ENCODE data around the gene ACBD6. TPM values are rescaled to one million over a fixed set of nuclear protein-coding genes. Genes with fewer than 3 reads are reported as not detected.

The ACBD6 gene
- total RNA-seq, 1 experiment from 2014 or later, result 63.7 TPM

- ChIA-PET POLR2A (ENCODE audit: low non-redundant PET) (no interaction called here), CTCF (no interaction called here)
- no peak for DNase-seq (ENCODE audit: low spot score)
Measured at GRCh38 chr1:180497826-180498225, 4.6 kb downstream of the ACBD6 start.

GRCh38 chr1:180494370-180494769 lies 8.0 kb downstream of the ACBD6 start:
- ChIA-PET POLR2A (ENCODE audit: low non-redundant PET) (no interaction called here), CTCF (no interaction called here)
- DNase-seq (ENCODE audit: low spot score), result no peak
- no peaks in the 10 kb centered on the region for H3K9me3 ChIP-seq (ENCODE audit: low read depth, low read length, poor library complexity, severe bottlenecking)
- H3K27ac ChIP-seq (ENCODE audit: low read depth, low read length, poor library complexity, severe bottlenecking), result no peak overlapping the region
- intact Hi-C loops (cut with micrococcal nuclease; ENCODE audit: unreplicated experiment), result no loop called here
- H3K4me1 ChIP-seq (ENCODE audit: insufficient read depth, low read length, poor library complexity, severe bottlenecking), result no peaks in the 10 kb centered on the region
- H3K27me3 ChIP-seq (replicated peaks; ENCODE audit: insufficient read depth, low read depth, low read length, poor library complexity), result no peaks in the 10 kb centered on the region
- H3K4me3 ChIP-seq (ENCODE audit: low read depth, low read length, poor library complexity, severe bottlenecking), result no peak overlapping the region
- TF ChIP-seq CTCF (conservative IDR thresholded peaks at IDR 0.05; ENCODE audit: low read depth, low read length) (no peak), EZH2 (IDR thresholded peaks at IDR 0.05; ENCODE audit: borderline replicate concordance, low read depth, low read length, poor library complexity, severe bottlenecking) (no peak)
- no TSS peak for BruUV-seq (replicated peaks)
- peaks cover 25% of the 10 kb centered on the region for H3K36me3 ChIP-seq (ENCODE audit: insufficient read depth, low read length, poor library complexity, severe bottlenecking)

More at GRCh38 chr1:180497826-180498225, 4.6 kb downstream of the ACBD6 start:
- H3K9me3 ChIP-seq (ENCODE audit: low read depth, low read length, poor library complexity, severe bottlenecking), result no peaks in the 10 kb centered on the region
- H3K4me1 ChIP-seq (ENCODE audit: insufficient read depth, low read length, poor library complexity, severe bottlenecking), result peaks cover 3% of the 10 kb centered on the region
- TF ChIP-seq CTCF (conservative IDR thresholded peaks at IDR 0.05; ENCODE audit: low read depth, low read length) (no peak), EZH2 (IDR thresholded peaks at IDR 0.05; ENCODE audit: borderline replicate concordance, low read depth, low read length, poor library complexity, severe bottlenecking) (no peak)
- no peak overlapping the region for H3K27ac ChIP-seq (ENCODE audit: low read depth, low read length, poor library complexity, severe bottlenecking)
- no TSS peak for BruUV-seq (replicated peaks)
- intact Hi-C loops (cut with micrococcal nuclease; ENCODE audit: unreplicated experiment), result no loop called here
- H3K27me3 ChIP-seq (replicated peaks; ENCODE audit: insufficient read depth, low read depth, low read length, poor library complexity), result no peaks in the 10 kb centered on the region
- no peak overlapping the region for H3K4me3 ChIP-seq (ENCODE audit: low read depth, low read length, poor library complexity, severe bottlenecking)
- H3K36me3 ChIP-seq (ENCODE audit: insufficient read depth, low read length, poor library complexity, severe bottlenecking), result peaks cover 17% of the 10 kb centered on the region

- peaks cover 12% of the 10 kb centered on the region for H3K36me3 ChIP-seq (ENCODE audit: insufficient read depth, low read length, poor library complexity, severe bottlenecking)
Measured at GRCh38 chr1:180489976-180490375, 12.4 kb downstream of the ACBD6 start.

More at GRCh38 chr1:180489976-180490375, 12.4 kb downstream of the ACBD6 start:
- TF ChIP-seq CTCF (conservative IDR thresholded peaks at IDR 0.05; ENCODE audit: low read depth, low read length) (no peak), EZH2 (IDR thresholded peaks at IDR 0.05; ENCODE audit: borderline replicate concordance, low read depth, low read length, poor library complexity, severe bottlenecking) (no peak)
- no TSS peak for BruUV-seq (replicated peaks)
- ChIA-PET CTCF (no interaction called here), POLR2A (ENCODE audit: low non-redundant PET) (no interaction called here)
- no peak overlapping the region for H3K4me3 ChIP-seq (ENCODE audit: low read depth, low read length, poor library complexity, severe bottlenecking)
- H3K27ac ChIP-seq (ENCODE audit: low read depth, low read length, poor library complexity, severe bottlenecking), result no peak overlapping the region
- no peak for DNase-seq (ENCODE audit: low spot score)
- intact Hi-C loops (cut with micrococcal nuclease; ENCODE audit: unreplicated experiment), result no loop called here
- no peaks in the 10 kb centered on the region for H3K9me3 ChIP-seq (ENCODE audit: low read depth, low read length, poor library complexity, severe bottlenecking)
- peaks cover 8% of the 10 kb centered on the region for H3K4me1 ChIP-seq (ENCODE audit: insufficient read depth, low read length, poor library complexity, severe bottlenecking)
- no peaks in the 10 kb centered on the region for H3K27me3 ChIP-seq (replicated peaks; ENCODE audit: insufficient read depth, low read depth, low read length, poor library complexity)
